GM18867 (cell line): Measurements from ENCODE around the gene TANGO6.
"Not testable (repeated sequence)": the region's sequence is repeated elsewhere in the genome, so short reads cannot be mapped to it uniquely, and the experiment has no call there.

Source experiments
- ATAC-seq: cut with Tn5 transposase; IDR thresholded peaks from one replicate; pipeline ENCODE4 v1.9.1; 2021; ENCODE audit warnings: mild to moderate bottlenecking, moderate library complexity; ENCODE audit not compliant: unreplicated experiment

TANGO6 gene

GRCh38 chr16:68843482-68844210, at the start of gene TANGO6:
Gene TANGO6, plus strand, starts transcription at chr16:68843531. Its CDS starts 87 bp downstream, at chr16:68843618.
- peak; percentile 90 for ATAC-seq

GRCh38 chr16:68798398-68798797, 44.9 kb upstream of the TANGO6 start:
- no peak for ATAC-seq

DNA sequence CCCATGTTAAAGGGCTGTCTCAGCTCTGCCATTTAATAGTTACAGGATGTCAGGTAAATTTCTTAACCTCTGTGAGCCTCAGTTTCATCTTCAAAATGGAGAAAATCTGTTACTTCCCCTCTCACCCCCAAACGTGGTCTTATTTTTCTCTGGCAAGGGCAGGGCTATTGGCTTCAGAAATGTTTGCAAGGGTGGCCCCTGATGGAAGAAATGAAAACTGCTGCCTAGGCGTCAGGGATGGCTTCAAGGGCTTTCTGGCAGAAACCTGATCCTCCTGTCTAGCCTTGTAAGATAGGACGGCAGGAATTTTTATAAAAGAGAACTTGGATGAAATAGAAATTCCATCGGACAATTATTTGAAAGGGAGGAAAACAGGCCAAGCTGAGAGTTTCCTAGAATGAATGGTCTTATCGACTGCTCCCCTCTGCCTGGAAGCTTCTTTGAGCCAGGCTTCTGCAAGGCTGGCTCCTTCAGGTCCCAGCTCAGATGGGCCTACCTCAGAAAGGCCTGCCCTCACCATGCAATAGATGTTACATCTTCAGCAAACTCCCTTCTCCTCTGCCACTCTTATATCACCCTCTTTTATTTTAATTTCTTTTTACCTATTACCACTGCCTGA, 43.0 kb upstream of the TANGO6 start:
- no peak for ATAC-seq

DNA sequence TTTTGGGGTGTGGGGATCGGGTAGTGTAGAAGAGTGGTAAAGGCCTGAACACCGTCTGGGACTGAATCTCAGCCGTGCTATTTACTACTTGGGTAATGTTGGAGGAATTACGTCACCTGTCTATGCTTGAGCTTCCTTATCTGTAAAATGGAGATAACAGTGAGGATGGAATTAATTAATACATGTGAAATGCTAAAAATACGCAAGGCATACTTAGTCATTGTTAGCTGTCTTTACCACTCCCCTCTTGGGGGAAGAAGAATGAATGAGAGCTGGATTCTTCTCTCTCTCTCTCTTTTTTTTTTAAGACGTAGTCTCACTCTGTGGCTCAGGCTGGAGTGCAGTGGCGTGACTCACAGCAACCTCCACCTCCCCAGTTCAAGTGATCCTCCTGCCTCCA, 41.1 kb upstream of the TANGO6 start:
- no peak for ATAC-seq

DNA sequence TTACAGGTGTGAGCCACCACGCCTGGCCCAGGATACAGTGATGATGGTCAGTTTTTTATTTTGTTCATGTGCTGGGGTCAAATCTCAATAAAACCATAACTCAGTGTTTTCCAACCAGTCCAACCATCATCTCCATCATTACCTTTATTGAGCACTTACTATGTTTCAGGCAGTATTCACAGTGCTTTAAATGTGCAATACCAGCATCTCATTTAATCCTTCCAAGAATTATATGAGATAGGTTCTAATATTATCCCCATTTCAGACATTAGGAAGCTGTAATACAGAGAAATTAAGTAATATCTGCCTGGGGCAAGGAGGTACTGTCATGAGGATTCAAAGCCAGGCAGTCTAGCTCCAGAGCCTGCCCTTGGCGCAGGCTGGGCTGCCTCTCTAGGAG, 36.9 kb upstream of the TANGO6 start:
- ATAC-seq, result no peak

DNA sequence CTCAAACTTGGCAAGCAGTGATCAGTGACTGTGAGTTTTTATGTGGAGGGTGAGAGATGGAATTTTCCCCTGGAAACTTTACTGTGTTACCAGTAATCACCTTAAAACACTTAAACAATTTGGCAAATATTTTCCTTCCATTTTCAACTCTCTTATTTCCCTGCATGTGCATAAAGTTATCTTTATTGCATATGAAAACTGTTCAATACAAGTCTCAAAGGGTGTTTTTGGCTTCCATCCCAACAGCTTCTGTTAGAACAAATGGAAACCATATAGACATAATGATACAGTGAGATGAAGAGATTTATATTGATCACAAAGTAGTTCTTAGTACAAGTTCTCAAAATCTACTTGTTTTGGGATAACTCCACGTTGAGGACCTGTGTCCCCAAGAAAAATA, 36.4 kb upstream of the TANGO6 start:
- no peak for ATAC-seq

DNA sequence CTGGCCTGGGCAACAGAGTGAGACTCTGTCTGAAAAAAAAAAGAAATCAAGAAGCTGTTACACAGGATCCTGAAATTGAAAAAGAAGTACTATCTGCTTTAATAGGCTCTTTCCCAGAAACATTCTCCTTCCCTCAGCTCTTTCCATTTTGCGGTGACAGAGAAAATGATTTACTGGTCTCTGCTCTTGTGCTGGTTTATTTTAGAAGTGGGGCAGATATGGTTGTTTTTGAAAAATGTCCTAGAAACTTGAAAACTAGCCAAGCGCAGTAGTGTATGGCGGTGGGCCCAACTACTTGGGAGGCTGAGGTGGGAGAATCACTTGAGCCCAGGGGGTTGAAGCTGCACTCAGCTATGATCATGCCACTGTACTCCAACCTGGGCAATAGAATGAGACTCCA, 28.8 kb upstream of the TANGO6 start:
- no peak for ATAC-seq

GRCh38 chr16:68823401-68824135, 19.8 kb upstream of the TANGO6 start:
- no peak for ATAC-seq

DNA sequence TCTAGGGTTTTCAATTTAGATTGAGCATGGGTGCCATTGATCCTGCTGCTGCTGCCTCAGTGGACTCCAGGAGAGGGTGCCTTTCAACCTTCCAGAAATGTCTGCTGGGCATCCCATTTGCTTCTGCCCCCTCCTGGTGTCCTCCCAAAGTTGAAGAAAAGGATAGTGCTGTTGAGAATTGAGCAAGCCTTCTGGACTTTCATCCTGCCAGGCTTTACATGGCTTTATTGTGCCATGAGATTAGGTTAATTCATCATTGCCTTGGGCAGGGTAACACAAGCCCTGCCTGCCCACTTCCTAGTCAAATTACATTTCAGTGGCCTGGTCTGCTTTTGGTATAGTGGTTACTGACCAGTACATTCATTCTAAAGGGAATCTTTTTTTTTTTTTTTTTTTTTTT, 17.9 kb upstream of the TANGO6 start:
- no peak for ATAC-seq

DNA sequence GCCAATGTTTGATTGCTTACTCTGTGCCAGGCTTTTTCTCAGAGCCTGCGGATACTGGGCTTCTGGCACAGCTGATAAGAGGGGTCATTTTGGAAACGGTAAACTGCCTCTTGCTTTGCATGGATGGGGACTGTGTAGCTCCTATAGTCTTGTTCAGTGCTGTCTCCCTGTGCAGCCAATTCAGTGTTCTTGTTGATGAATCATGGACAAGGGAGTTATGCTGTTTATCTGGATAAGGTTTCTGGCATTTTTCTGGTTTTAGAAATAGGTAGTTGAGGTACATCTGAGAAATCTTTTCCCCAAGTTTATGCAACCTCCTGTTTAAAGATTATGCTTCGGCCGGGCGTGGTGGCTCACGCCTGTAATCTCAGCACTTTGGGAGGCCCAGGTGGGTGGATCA, 16.7 kb upstream of the TANGO6 start:
- ATAC-seq, result no peak

- ATAC-seq, result no peak
Observed at GRCh38 chr16:68833251-68833650, 10.1 kb upstream of the TANGO6 start.

- no peak for ATAC-seq
Observed at GRCh38 chr16:68834550-68834949, 8.8 kb upstream of the TANGO6 start.

GRCh38 chr16:68835970-68836369, 7.4 kb upstream of the TANGO6 start:
- no peak for ATAC-seq

DNA sequence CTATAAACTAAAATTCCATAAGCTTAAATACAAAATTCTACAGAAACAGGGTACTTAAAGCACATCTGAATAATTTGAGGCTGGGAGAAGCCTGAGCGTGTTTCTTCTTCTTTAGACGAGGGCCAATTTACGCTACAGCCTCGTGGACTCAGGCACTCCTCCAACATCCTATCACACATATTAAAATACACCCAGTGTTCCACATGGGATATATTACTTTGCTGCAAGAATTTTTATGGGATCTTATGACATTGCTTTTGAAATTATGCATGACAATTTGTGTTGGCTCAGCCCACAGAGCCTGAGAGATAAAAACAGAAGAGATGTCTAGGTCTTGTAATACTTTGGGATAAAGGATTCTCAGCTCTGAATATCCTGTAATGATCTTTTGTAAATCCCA, 3.5 kb upstream of the TANGO6 start:
- ATAC-seq, result no peak

- not testable (repeated sequence) for ATAC-seq
Observed at GRCh38 chr16:68842964-68843481, 308 bp upstream of the TANGO6 start.

- ATAC-seq, result no peak
Observed at GRCh38 chr16:68844211-68844564, 857 bp downstream of the TANGO6 start.

- ATAC-seq, result no peak
Observed at GRCh38 chr16:68848786-68849185, 5.5 kb downstream of the TANGO6 start.

- no peak for ATAC-seq
Observed at GRCh38 chr16:68850481-68850880, 7.2 kb downstream of the TANGO6 start.

GRCh38 chr16:68851601-68852000, 8.3 kb downstream of the TANGO6 start:
- ATAC-seq, result no peak

DNA sequence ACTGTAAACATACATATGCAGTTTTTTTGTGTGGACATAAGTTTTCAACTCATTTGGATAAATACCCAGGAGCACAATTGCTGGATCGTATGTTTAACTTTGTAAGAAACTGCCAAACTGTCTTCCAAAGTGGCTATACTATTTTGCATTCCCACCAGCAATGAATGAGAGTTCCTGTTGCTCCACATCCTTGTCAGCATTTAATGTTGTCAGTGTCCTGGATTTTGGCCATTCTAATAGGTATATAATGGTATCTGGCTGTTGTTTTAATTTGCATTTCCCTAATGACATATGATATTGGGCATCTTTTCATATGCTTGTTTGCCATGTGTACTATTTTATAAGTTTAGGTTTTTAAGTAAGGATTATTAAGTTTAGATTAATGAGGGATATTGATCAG, 14.1 kb downstream of the TANGO6 start:
- ATAC-seq, result no peak

DNA sequence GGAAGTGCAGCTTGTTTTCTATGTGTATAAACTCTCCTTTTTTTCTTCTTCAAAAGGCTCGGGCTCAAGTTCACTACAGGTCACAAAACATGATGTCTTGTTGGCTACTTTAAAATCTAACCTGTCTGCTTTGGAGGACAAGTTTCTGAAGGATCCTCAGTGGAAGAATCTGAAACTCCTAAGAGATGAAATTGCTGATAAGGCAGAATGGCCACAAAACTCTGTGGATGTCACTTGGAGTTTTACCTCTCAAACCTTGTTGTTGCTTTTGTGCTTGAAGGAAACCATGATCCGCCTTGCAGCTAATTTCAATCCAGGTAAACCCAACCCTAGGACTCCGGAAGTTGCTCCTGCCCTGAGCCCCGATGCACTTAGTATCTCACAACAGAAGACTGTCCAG, 16.5 kb downstream of the TANGO6 start:
- no peak for ATAC-seq
